ENCODE measurements around the gene GNL3L. TPM values are rescaled to one million over a fixed set of nuclear protein-coding genes. Genes with fewer than 3 reads are reported as not detected.

Gene GNL3L
- total RNA-seq, 1 experiment from 2014 or later: 63.6 TPM

DNA sequence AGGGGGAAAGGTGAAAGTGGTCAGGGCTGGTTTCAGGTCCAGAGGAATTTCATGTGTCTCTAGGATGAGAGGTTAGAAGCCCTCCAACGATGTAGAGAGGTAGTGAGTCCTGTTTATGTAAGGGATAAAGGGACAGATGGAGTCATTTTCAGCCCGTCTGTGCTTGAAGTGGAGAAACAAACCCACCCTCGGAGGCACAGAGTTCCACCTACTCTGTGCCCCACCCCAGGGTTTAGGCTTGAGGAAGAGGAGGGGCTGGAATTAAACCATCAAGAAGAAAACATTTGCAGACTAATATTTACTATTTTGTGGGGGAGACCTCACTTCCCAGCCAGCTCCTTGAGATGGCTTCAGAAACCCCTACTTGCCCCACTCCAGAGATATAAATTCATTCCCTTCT, 868 bp upstream of the GNL3L start (continued):
- TF ChIP-seq ZNF317 (CRISPR knock-in tag; IDR thresholded peaks at IDR 0.05; ENCODE audit: borderline replicate concordance, low read depth): no peak
- TF ChIP-seq, protein P1, sequence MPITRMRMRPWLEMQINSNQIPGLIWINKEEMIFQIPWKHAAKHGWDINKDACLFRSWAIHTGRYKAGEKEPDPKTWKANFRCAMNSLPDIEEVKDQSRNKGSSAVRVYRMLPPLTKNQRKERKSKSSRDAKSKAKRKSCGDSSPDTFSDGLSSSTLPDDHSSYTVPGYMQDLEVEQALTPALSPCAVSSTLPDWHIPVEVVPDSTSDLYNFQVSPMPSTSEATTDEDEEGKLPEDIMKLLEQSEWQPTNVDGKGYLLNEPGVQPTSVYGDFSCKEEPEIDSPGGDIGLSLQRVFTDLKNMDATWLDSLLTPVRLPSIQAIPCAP (CRISPR knock-in tag; IDR thresholded peaks at IDR 0.05): no peak
- TF ChIP-seq, protein P2, sequence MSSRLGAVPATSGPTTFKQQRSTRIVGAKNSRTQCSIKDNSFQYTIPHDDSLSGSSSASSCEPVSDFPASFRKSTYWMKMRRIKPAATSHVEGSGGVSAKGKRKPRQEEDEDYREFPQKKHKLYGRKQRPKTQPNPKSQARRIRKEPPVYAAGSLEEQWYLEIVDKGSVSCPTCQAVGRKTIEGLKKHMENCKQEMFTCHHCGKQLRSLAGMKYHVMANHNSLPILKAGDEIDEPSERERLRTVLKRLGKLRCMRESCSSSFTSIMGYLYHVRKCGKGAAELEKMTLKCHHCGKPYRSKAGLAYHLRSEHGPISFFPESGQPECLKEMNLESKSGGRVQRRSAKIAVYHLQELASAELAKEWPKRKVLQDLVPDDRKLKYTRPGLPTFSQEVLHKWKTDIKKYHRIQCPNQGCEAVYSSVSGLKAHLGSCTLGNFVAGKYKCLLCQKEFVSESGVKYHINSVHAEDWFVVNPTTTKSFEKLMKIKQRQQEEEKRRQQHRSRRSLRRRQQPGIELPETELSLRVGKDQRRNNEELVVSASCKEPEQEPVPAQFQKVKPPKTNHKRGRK (CRISPR knock-in tag; IDR thresholded peaks at IDR 0.05; ENCODE audit: borderline replicate concordance): no peak

DNA sequence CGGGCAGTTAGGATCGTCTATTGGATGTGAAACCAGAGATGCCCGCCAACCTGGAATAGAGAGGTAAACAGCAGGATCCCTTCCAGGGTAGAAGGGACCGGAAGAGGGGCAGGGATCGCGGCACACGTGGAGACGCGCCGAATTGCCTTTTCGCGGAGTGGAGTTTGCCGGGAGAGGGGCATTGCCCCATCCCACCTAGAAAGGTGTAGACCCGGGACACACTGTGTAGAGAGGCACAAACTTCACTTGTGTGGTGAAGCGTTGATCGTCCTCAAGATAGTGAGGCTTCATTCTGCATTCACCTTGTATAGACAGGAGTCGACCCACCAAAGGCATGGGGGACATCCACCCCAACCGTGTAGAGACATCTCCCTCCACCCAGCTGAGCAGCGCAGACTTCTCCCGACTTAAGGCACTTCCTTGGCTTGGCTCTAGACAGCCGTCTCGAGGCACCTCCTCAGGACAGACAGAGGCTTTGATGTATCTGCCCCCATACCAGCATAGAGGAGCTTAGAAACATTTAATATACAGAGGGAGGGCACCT, 410 bp downstream of the GNL3L start:
- ChIA-PET POLR2A (interaction anchor here (0.6 to 1.6 kb wide), 6 partner anchors 34 to 572 kb away, joined by 3 to 6 read pairs (median 4); partner anchors contain the start of genes FGD1 and TSR2), CTCF (interaction anchor here (1.1 kb wide), 1 partner anchor 48 kb away, joined by 6 read pairs; no protein-coding TSS in a partner anchor)
- ATAC-seq (no peak), DNase-seq (ENCODE audit: low spot score) (no peak)
- Mint-ChIP-seq H3K27me3 (ENCODE audit: low read depth) (no peaks in the 10 kb centered on the region), H3K4me3 (peak overlapping the region; percentile 90), H3K9me3 (no peaks in the 10 kb centered on the region), H3K27ac (peak overlapping the region; percentile 95), H3K4me1 (peaks cover 30% of the 10 kb centered on the region), H3K36me3 (peaks cover 26% of the 10 kb centered on the region)
- TF ChIP-seq, protein P3, sequence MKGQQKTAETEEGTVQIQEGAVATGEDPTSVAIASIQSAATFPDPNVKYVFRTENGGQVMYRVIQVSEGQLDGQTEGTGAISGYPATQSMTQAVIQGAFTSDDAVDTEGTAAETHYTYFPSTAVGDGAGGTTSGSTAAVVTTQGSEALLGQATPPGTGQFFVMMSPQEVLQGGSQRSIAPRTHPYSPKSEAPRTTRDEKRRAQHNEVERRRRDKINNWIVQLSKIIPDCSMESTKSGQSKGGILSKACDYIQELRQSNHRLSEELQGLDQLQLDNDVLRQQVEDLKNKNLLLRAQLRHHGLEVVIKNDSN (CRISPR knock-in tag; IDR thresholded peaks at IDR 0.05): no peak
- no peak for TF ChIP-seq ZNF138 (CRISPR knock-in tag; conservative IDR thresholded peaks at IDR 0.05)
- no peak for TF ChIP-seq TEAD1 (CRISPR knock-in tag; IDR thresholded peaks at IDR 0.05)

DNA sequence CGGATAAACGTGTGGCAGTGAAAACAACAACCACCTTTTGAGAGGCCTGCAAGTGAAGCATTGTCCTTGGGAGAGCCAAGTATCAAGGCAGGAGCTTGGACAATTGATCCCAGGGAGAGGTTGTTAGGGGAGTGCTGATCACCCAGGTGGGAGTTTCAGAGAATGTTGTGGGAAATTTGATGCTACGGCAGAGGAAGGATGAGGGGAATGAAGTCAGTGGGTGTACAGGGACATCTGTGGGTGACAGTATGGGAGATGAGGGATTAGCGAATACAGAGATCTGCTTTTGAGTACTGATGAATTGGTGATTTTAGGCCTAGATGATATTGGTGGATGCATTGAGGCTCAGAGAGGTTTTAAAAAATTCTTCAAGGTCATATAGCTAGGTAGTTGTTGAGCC, 4.3 kb downstream of the GNL3L start:
- ChIA-PET POLR2A (interaction anchor here (0.7 kb wide), 1 partner anchor 17 kb away, joined by 5 read pairs; no protein-coding TSS in a partner anchor), CTCF (no interaction called here)

More for the DNA sequence above, 4.3 kb downstream of the GNL3L start:
- Mint-ChIP-seq H3K27me3 (ENCODE audit: low read depth) (no peaks in the 10 kb centered on the region), H3K27ac (peak overlapping the region; percentile 56), H3K4me1 (peaks cover 20% of the 10 kb centered on the region), H3K4me3 (no peak overlapping the region), H3K36me3 (peaks cover 39% of the 10 kb centered on the region), H3K9me3 (no peaks in the 10 kb centered on the region)
- TF ChIP-seq CREM (CRISPR knock-in tag; IDR thresholded peaks at IDR 0.05) (no peak), KAT7 (CRISPR knock-in tag; IDR thresholded peaks at IDR 0.05; ENCODE audit: borderline replicate concordance) (no peak), ZNF138 (CRISPR knock-in tag; conservative IDR thresholded peaks at IDR 0.05) (no peak), ESRRA (CRISPR knock-in tag; IDR thresholded peaks at IDR 0.05; ENCODE audit: borderline replicate concordance) (no peak), TCF7 (CRISPR knock-in tag; IDR thresholded peaks at IDR 0.05; ENCODE audit: low read depth) (no peak), EMX1 (CRISPR knock-in tag; IDR thresholded peaks at IDR 0.05) (no peak), ZBTB21 (CRISPR knock-in tag; IDR thresholded peaks at IDR 0.05; ENCODE audit: borderline replicate concordance) (no peak)
- TF ChIP-seq, protein P4, sequence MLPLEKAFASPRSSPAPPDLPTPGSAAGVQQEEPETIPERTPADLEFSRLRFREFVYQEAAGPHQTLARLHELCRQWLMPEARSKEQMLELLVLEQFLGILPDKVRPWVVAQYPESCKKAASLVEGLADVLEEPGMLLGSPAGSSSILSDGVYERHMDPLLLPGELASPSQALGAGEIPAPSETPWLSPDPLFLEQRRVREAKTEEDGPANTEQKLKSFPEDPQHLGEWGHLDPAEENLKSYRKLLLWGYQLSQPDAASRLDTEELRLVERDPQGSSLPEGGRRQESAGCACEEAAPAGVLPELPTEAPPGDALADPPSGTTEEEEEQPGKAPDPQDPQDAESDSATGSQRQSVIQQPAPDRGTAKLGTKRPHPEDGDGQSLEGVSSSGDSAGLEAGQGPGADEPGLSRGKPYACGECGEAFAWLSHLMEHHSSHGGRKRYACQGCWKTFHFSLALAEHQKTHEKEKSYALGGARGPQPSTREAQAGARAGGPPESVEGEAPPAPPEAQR (CRISPR knock-in tag; IDR thresholded peaks at IDR 0.05): no peak
- TF ChIP-seq, protein P5, sequence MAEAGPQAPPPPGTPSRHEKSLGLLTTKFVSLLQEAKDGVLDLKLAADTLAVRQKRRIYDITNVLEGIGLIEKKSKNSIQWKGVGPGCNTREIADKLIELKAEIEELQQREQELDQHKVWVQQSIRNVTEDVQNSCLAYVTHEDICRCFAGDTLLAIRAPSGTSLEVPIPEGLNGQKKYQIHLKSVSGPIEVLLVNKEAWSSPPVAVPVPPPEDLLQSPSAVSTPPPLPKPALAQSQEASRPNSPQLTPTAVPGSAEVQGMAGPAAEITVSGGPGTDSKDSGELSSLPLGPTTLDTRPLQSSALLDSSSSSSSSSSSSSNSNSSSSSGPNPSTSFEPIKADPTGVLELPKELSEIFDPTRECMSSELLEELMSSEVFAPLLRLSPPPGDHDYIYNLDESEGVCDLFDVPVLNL (CRISPR knock-in tag; IDR thresholded peaks at IDR 0.05; ENCODE audit: borderline replicate concordance, low read depth): no peak
- TF ChIP-seq, protein P6, sequence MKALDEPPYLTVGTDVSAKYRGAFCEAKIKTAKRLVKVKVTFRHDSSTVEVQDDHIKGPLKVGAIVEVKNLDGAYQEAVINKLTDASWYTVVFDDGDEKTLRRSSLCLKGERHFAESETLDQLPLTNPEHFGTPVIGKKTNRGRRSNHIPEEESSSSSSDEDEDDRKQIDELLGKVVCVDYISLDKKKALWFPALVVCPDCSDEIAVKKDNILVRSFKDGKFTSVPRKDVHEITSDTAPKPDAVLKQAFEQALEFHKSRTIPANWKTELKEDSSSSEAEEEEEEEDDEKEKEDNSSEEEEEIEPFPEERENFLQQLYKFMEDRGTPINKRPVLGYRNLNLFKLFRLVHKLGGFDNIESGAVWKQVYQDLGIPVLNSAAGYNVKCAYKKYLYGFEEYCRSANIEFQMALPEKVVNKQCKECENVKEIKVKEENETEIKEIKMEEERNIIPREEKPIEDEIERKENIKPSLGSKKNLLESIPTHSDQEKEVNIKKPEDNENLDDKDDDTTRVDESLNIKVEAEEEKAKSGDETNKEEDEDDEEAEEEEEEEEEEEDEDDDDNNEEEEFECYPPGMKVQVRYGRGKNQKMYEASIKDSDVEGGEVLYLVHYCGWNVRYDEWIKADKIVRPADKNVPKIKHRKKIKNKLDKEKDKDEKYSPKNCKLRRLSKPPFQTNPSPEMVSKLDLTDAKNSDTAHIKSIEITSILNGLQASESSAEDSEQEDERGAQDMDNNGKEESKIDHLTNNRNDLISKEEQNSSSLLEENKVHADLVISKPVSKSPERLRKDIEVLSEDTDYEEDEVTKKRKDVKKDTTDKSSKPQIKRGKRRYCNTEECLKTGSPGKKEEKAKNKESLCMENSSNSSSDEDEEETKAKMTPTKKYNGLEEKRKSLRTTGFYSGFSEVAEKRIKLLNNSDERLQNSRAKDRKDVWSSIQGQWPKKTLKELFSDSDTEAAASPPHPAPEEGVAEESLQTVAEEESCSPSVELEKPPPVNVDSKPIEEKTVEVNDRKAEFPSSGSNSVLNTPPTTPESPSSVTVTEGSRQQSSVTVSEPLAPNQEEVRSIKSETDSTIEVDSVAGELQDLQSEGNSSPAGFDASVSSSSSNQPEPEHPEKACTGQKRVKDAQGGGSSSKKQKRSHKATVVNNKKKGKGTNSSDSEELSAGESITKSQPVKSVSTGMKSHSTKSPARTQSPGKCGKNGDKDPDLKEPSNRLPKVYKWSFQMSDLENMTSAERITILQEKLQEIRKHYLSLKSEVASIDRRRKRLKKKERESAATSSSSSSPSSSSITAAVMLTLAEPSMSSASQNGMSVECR (CRISPR knock-in tag; IDR thresholded peaks at IDR 0.05; ENCODE audit: borderline replicate concordance): no peak
- TF ChIP-seq, protein P2 (CRISPR knock-in tag; IDR thresholded peaks at IDR 0.05; ENCODE audit: borderline replicate concordance): no peak
- ATAC-seq (no peak), DNase-seq (ENCODE audit: low spot score) (no peak)
